ENCODE results near the gene BMS1. TPM values are rescaled to one million over a fixed set of nuclear protein-coding genes. Genes with fewer than 3 reads are reported as not detected.

The BMS1 gene
- total RNA-seq, 2 donors from 2014 or later, result 10.2 to 18.2 TPM

- Histone ChIP-seq H3K4me1 (replicated peaks) (no peaks in the 10 kb centered on the region), H3K4me3 (no peak overlapping the region), H3K36me3 (no peaks in the 10 kb centered on the region), H3K27me3 (replicated peaks; ENCODE audit: insufficient read depth) (no peaks in the 10 kb centered on the region), H3K9me3 (no peaks in the 10 kb centered on the region), H3K27ac (no peak overlapping the region)
- intact Hi-C loops (cut with DNase I), result loop anchor here (2.0 kb wide), 1 partner anchor 233 kb away; no protein-coding TSS in a partner anchor
- 76% methylated on average over 6 of the region's 6 CpGs for WGBS
- TF ChIP-seq CTCF (IDR thresholded peaks at IDR 0.05) (no peak), POLR2AphosphoS5 (IDR thresholded peaks at IDR 0.05) (no peak), POLR2A (IDR thresholded peaks at IDR 0.05) (no peak)
- DNase-seq (ENCODE audit: low spot score), result no peak
Observed at GRCh38 chr10:42871823-42872222, 89.2 kb downstream of the BMS1 start.

- 84% methylated on average over 19 of the region's 19 CpGs for WGBS
- Histone ChIP-seq H3K4me3 (no peak overlapping the region), H3K9me3 (no peaks in the 10 kb centered on the region), H3K4me1 (replicated peaks) (no peaks in the 10 kb centered on the region), H3K27ac (no peak overlapping the region), H3K36me3 (no peaks in the 10 kb centered on the region), H3K27me3 (replicated peaks; ENCODE audit: insufficient read depth) (no peaks in the 10 kb centered on the region)
- no peak for TF ChIP-seq CTCF (IDR thresholded peaks at IDR 0.05)
- TF ChIP-seq POLR2AphosphoS5 (IDR thresholded peaks at IDR 0.05), result no peak
- no peak for TF ChIP-seq POLR2A (IDR thresholded peaks at IDR 0.05)
- DNase-seq (ENCODE audit: low spot score), result no peak
- intact Hi-C loops (cut with DNase I), result loop anchor here (2.0 kb wide), 1 partner anchor 232 kb away; no protein-coding TSS in a partner anchor
Observed at GRCh38 chr10:42872865-42873435, 90.4 kb downstream of the BMS1 start.

GRCh38 chr10:42874713-42875387 is 92.3 kb downstream of the BMS1 start:
- no peak overlapping the region for H3K4me3 ChIP-seq
- 79% methylated on average over 15 of the region's 15 CpGs for WGBS
- no peak for DNase-seq (ENCODE audit: low spot score)
- no peaks in the 10 kb centered on the region for H3K9me3 ChIP-seq
- intact Hi-C loops (cut with DNase I), result no loop called here
- TF ChIP-seq CTCF (IDR thresholded peaks at IDR 0.05), result no peak
- TF ChIP-seq POLR2AphosphoS5 (IDR thresholded peaks at IDR 0.05), result no peak
- TF ChIP-seq POLR2A (IDR thresholded peaks at IDR 0.05), result no peak
- H3K27ac ChIP-seq, result no peak overlapping the region
- H3K4me1 ChIP-seq (replicated peaks), result no peaks in the 10 kb centered on the region
- H3K36me3 ChIP-seq, result no peaks in the 10 kb centered on the region
- H3K27me3 ChIP-seq (replicated peaks; ENCODE audit: insufficient read depth), result no peaks in the 10 kb centered on the region

GRCh38 chr10:42875388-42875755 is 92.8 kb downstream of the BMS1 start:
- WGBS, result 78% methylated on average over 5 of the region's 5 CpGs
- Histone ChIP-seq H3K36me3 (no peaks in the 10 kb centered on the region), H3K27ac (no peak overlapping the region), H3K4me3 (no peak overlapping the region), H3K9me3 (no peaks in the 10 kb centered on the region), H3K27me3 (replicated peaks; ENCODE audit: insufficient read depth) (no peaks in the 10 kb centered on the region), H3K4me1 (replicated peaks) (no peaks in the 10 kb centered on the region)
- no peak for DNase-seq (ENCODE audit: low spot score)
- TF ChIP-seq CTCF (IDR thresholded peaks at IDR 0.05), result no peak
- TF ChIP-seq POLR2AphosphoS5 (IDR thresholded peaks at IDR 0.05), result no peak
- no peak for TF ChIP-seq POLR2A (IDR thresholded peaks at IDR 0.05)
- intact Hi-C loops (cut with DNase I), result no loop called here
